ENCODE measurements around the gene CAPRIN1. TPM values are rescaled to one million over a fixed set of nuclear protein-coding genes. Genes with fewer than 3 reads are reported as not detected.
"Not testable (repeated sequence)": the region's sequence is repeated elsewhere in the genome, so short reads cannot be mapped to it uniquely, and the experiment has no call there.

Gene CAPRIN1
- polyA plus RNA-seq, 1 donor (not counting 4 experiments of a cell fraction or from before 2014, with no cell fraction given): 207 TPM

DNA sequence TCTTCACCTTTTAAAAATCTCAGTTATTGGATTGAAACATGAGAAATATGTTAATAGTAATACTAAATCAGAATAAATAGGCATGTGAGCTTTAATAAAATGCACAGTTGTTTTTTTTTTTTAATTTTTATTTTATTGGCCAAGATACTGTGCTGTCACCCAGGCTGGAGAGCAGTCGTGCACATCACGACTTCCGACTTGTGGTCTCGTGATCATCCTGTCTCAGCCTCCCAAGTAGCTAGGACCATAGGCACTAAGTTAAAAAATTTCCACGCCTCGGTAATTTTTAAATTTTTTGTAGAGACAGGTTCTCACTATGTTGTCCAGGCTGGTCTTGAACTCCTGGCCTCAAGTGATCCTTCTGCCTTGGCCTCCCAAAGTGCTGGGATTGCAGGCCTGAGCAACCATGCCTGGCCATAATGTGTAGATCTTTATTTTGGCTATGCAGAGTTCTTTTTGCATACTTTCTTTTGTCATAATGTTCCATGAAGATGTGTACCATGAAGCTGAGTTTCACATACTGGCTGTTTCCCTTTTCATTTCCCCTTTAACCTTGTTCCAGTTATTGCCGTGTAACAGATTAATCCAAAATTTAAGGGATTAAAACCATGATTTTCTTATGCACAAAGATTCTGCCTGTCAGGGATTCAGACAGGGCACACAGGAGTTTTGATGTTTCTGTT, 16.0 kb downstream of the CAPRIN1 start:
- Histone ChIP-seq H3K9me1 (ENCODE audit: control insufficient read depth, extremely low read depth, insufficient read depth, low read length) (no peaks in the 10 kb centered on the region), H3K4me3 (ENCODE audit: control insufficient read depth in 2 of 3, extremely low read depth in 1 of 3, insufficient read depth in 2 of 3, low read depth in 1 of 3, low read length in 3 of 3) (no peak overlapping the region), H3K79me2 (ENCODE audit: control insufficient read depth, insufficient read depth, low read length) (peaks cover 98% of the 10 kb centered on the region), H3K27me3 (ENCODE audit: control insufficient read depth, extremely low read depth, insufficient read depth, low read length) (no peaks in the 10 kb centered on the region), H4K20me1 (ENCODE audit: control insufficient read depth, extremely low read depth, insufficient read depth, low read length) (peaks cover 30% of the 10 kb centered on the region), H3K9me3 (ENCODE audit: control insufficient read depth, low read depth, low read length) (no peaks in the 10 kb centered on the region), H3K4me1 (ENCODE audit: control insufficient read depth, extremely low read depth, insufficient read depth, low read length) (peaks cover 3% of the 10 kb centered on the region), H3K27ac (ENCODE audit: control insufficient read depth, insufficient read depth, low read length) (no peak overlapping the region), H3K9ac (ENCODE audit: control insufficient read depth, extremely low read depth, insufficient read depth, low read length) (no peak overlapping the region), H2AFZ (ENCODE audit: control insufficient read depth, low read length) (no peak overlapping the region), H3K4me2 (ENCODE audit: control insufficient read depth, extremely low read depth, insufficient read depth, low read depth, low read length) (no peak overlapping the region), H3K36me3 (ENCODE audit: control insufficient read depth in 2 of 2, extremely low read depth in 1 of 2, insufficient read depth in 2 of 2, low read length in 2 of 2) (peaks cover 7 to 10% of the 10 kb centered on the region in 2 experiments)
- dilution Hi-C loops (cut with MboI; ENCODE audit: extremely low pct_ligation_motif_present, low sequenced_read_pairs): no loop called here
- no peak for TF ChIP-seq EZH2 (IDR thresholded peaks at IDR 0.05; ENCODE audit: low read length)
- no peak for TF ChIP-seq CTCF (optimal IDR thresholded peaks at IDR 0.05 in 1 of 3, IDR thresholded peaks at IDR 0.05 in 1 of 3, conservative IDR thresholded peaks at IDR 0.05 in 1 of 3; ENCODE audit: extremely low read depth in 1 of 3, insufficient read depth in 2 of 3, low read length in 3 of 3)
- FAIRE-seq: no peak
- DNase-seq (ENCODE audit: low read depth, low spot score): no peak

DNA sequence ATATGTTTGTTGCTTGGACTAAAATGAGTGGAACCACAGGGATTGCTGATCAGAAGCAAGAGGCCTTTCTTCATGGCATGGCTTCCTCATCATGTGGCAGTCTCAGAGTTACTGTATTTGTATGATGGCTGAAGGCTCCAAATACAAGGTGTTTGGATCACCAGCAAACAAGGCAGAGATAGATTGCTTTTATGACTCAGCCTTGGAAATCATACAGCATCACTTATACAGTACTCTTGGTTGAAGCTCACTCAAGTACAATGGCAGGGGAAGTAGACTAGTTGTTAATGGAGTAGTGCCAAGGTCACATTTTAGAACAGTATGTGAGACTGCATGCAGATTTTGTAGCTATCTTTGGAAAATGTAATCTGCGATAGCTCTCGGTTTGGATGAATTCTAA, 16.6 kb downstream of the CAPRIN1 start:
- peaks cover 27% of the 10 kb centered on the region for H4K20me1 ChIP-seq (ENCODE audit: control insufficient read depth, extremely low read depth, insufficient read depth, low read length)
- no peak overlapping the region for H3K9ac ChIP-seq (ENCODE audit: control insufficient read depth, extremely low read depth, insufficient read depth, low read length)
- peaks cover 3% of the 10 kb centered on the region for H3K4me1 ChIP-seq (ENCODE audit: control insufficient read depth, extremely low read depth, insufficient read depth, low read length)
- no peak overlapping the region for H3K27ac ChIP-seq (ENCODE audit: control insufficient read depth, insufficient read depth, low read length)
- peaks cover 7 to 11% of the 10 kb centered on the region in 2 experiments for H3K36me3 ChIP-seq (ENCODE audit: control insufficient read depth in 2 of 2, extremely low read depth in 1 of 2, insufficient read depth in 2 of 2, low read length in 2 of 2)
- no peaks in the 10 kb centered on the region for H3K27me3 ChIP-seq (ENCODE audit: control insufficient read depth, extremely low read depth, insufficient read depth, low read length)
- H2AFZ ChIP-seq (ENCODE audit: control insufficient read depth, low read length): no peak overlapping the region
- DNase-seq (ENCODE audit: low read depth, low spot score): no peak
- dilution Hi-C loops (cut with MboI; ENCODE audit: extremely low pct_ligation_motif_present, low sequenced_read_pairs): no loop called here
- no peaks in the 10 kb centered on the region for H3K9me1 ChIP-seq (ENCODE audit: control insufficient read depth, extremely low read depth, insufficient read depth, low read length)
- FAIRE-seq: peak; percentile 60
- TF ChIP-seq EZH2 (IDR thresholded peaks at IDR 0.05; ENCODE audit: low read length) (no peak), CTCF (optimal IDR thresholded peaks at IDR 0.05 in 1 of 3, IDR thresholded peaks at IDR 0.05 in 1 of 3, conservative IDR thresholded peaks at IDR 0.05 in 1 of 3; ENCODE audit: extremely low read depth in 1 of 3, insufficient read depth in 2 of 3, low read length in 3 of 3) (no peak)
- H3K9me3 ChIP-seq (ENCODE audit: control insufficient read depth, low read depth, low read length): no peaks in the 10 kb centered on the region
- H3K4me3 ChIP-seq (ENCODE audit: control insufficient read depth in 2 of 3, extremely low read depth in 1 of 3, insufficient read depth in 2 of 3, low read depth in 1 of 3, low read length in 3 of 3): no peak overlapping the region
- no peak overlapping the region for H3K4me2 ChIP-seq (ENCODE audit: control insufficient read depth, extremely low read depth, insufficient read depth, low read depth, low read length)
- peaks cover 98% of the 10 kb centered on the region for H3K79me2 ChIP-seq (ENCODE audit: control insufficient read depth, insufficient read depth, low read length)

- H3K9me3 ChIP-seq (ENCODE audit: control insufficient read depth, low read depth, low read length); DNase-seq (ENCODE audit: low read depth, low spot score); FAIRE-seq; H3K4me2 ChIP-seq (ENCODE audit: control insufficient read depth, extremely low read depth, insufficient read depth, low read depth, low read length); H3K9ac ChIP-seq (ENCODE audit: control insufficient read depth, extremely low read depth, insufficient read depth, low read length); dilution Hi-C loops (cut with MboI; ENCODE audit: extremely low pct_ligation_motif_present, low sequenced_read_pairs); H2AFZ ChIP-seq (ENCODE audit: control insufficient read depth, low read length); H3K4me3 ChIP-seq (ENCODE audit: control insufficient read depth in 2 of 3, extremely low read depth in 1 of 3, insufficient read depth in 2 of 3, low read depth in 1 of 3, low read length in 3 of 3); H3K27me3 ChIP-seq (ENCODE audit: control insufficient read depth, extremely low read depth, insufficient read depth, low read length); H3K9me1 ChIP-seq (ENCODE audit: control insufficient read depth, extremely low read depth, insufficient read depth, low read length); H3K27ac ChIP-seq (ENCODE audit: control insufficient read depth, insufficient read depth, low read length): not testable (repeated sequence)
- Histone ChIP-seq H4K20me1 (ENCODE audit: control insufficient read depth, extremely low read depth, insufficient read depth, low read length) (peaks cover 14% of the 10 kb centered on the region), H3K36me3 (ENCODE audit: control insufficient read depth in 2 of 2, extremely low read depth in 1 of 2, insufficient read depth in 2 of 2, low read length in 2 of 2) (peaks cover 12 to 13% of the 10 kb centered on the region in 2 experiments), H3K79me2 (ENCODE audit: control insufficient read depth, insufficient read depth, low read length) (peaks cover 78% of the 10 kb centered on the region), H3K4me1 (ENCODE audit: control insufficient read depth, extremely low read depth, insufficient read depth, low read length) (peaks cover 17% of the 10 kb centered on the region)
Measured at GRCh38 chr11:34071306-34071705, 19.8 kb downstream of the CAPRIN1 start.
